Skeletal muscle tissue (tissue), 4 donors: ENCODE results near the gene TARS1. TPM values are rescaled to one million over a fixed set of nuclear protein-coding genes. Genes with fewer than 3 reads are reported as not detected.

Source experiments
- H3K27ac ChIP-seq: one replicate; pipeline ENCODE4 v1.7.0; 2013; ENCODE audit warnings: mild to moderate bottlenecking, low read depth, low read length, inconsistent platforms
- H3K27me3 ChIP-seq, 3 donors: one replicate each; pipeline ENCODE4 v1.7.0; 2013; ENCODE audit warnings: low read length in 3 of 3; ENCODE audit not compliant: control insufficient read depth in 3 of 3, insufficient read depth in 3 of 3
- H3K36me3 ChIP-seq, 3 donors: one replicate each; pipeline ENCODE4 v1.7.0; 2013; ENCODE audit warnings: low read length in 3 of 3; ENCODE audit not compliant: control insufficient read depth in 3 of 3, insufficient read depth in 3 of 3
- H3K4me1 ChIP-seq, 3 donors: one replicate each; pipeline ENCODE4 v1.7.0; 2013; ENCODE audit warnings: low read length in 3 of 3, mild to moderate bottlenecking in 3 of 3; ENCODE audit not compliant: control insufficient read depth in 3 of 3, insufficient read depth in 3 of 3
- H3K4me3 ChIP-seq, 3 donors: one replicate each; pipeline ENCODE4 v1.7.0; 2013; ENCODE audit warnings: low read length in 3 of 3
- H3K9ac ChIP-seq, 3 donors: one replicate each; pipeline ENCODE4 v1.7.0; 2013; ENCODE audit warnings: low read length in 3 of 3, mild to moderate bottlenecking in 3 of 3, moderate library complexity in 2 of 3, low read depth in 1 of 3
- H3K9me3 ChIP-seq, 3 donors: one replicate each; pipeline ENCODE4 v1.7.0; 2013; ENCODE audit warnings: low read length in 3 of 3; ENCODE audit not compliant: control insufficient read depth in 3 of 3
- total RNA-seq: library from RNA; depleted of rRNA; stranded (reverse); fragments of >200 nt; gene quantifications from one replicate; pipeline ENCODE4 v1.2.3, GENCODE V29; 2014
- donor health status: Osteomylitis.

Gene TARS1
- total RNA-seq, 1 donor from 2014 or later: 84.0 TPM

- Histone ChIP-seq H3K4me3 (no peak overlapping the region), H3K36me3 (peaks cover 0 to 5% (median 2%) of the 10 kb centered on the region in 3 donors), H3K27me3 (no peaks in the 10 kb centered on the region), H3K9me3 (no peaks in the 10 kb centered on the region), H3K4me1 (no peaks in the 10 kb centered on the region), H3K9ac (no peak overlapping the region), H3K27ac (no peak overlapping the region)
Measured at GRCh38 chr5:33480876-33481275, 40.1 kb downstream of the TARS1 start.

GRCh38 chr5:33482335-33482734, 41.6 kb downstream of the TARS1 start:
- H3K4me3 ChIP-seq: no peak overlapping the region
- H3K9ac ChIP-seq: no peak overlapping the region
- H3K27ac ChIP-seq: no peak overlapping the region
- no peaks in the 10 kb centered on the region for H3K9me3 ChIP-seq
- peaks cover 0 to 2% (median 0%) of the 10 kb centered on the region in 3 donors for H3K36me3 ChIP-seq
- no peaks in the 10 kb centered on the region for H3K4me1 ChIP-seq
- no peaks in the 10 kb centered on the region for H3K27me3 ChIP-seq

GRCh38 chr5:33487236-33487635, 46.5 kb downstream of the TARS1 start:
- H3K27me3 ChIP-seq: no peaks in the 10 kb centered on the region

GRCh38 chr5:33488558-33489355, 48.0 kb downstream of the TARS1 start:
- Histone ChIP-seq H3K9ac (no peak overlapping the region), H3K4me1 (no peaks in the 10 kb centered on the region), H3K27ac (no peak overlapping the region), H3K4me3 (no peak overlapping the region), H3K27me3 (no peaks in the 10 kb centered on the region), H3K9me3 (no peaks in the 10 kb centered on the region), H3K36me3 (no peaks in the 10 kb centered on the region)

More at GRCh38 chr5:33487236-33487635, 46.5 kb downstream of the TARS1 start:
- Histone ChIP-seq H3K9ac (no peak overlapping the region), H3K4me3 (no peak overlapping the region), H3K9me3 (no peaks in the 10 kb centered on the region), H3K27ac (no peak overlapping the region), H3K4me1 (no peaks in the 10 kb centered on the region), H3K36me3 (peaks cover 0 to under 1% (median 0%) of the 10 kb centered on the region in 3 donors)

DNA sequence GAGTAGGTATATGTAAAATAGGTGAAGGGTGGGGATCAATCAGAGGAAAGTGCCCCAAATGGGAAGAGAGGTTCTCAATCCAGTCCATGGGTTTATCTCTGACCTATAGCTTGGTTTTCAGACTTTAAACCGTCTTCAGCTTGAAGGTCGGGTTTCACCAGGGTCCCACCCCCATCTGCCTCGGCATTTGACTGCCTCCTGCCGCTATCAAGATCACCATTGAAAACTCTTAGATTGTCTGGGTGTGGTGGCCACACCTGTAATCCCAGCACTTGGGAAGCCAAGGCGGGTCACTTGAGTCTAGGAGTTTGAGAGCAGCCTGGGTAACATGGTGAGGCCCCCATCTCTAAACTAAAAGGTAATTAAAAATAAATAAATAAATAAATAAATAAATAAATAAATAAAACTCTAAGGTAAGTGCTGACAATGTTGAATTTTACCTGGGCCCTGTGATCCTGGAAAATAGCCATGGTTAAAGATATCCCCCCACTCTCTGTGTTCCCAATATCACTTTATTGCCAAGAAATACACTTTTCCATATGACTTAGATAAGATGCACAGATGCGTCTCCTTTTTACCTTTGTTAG, 48.8 kb downstream of the TARS1 start:
- Histone ChIP-seq H3K27me3 (no peaks in the 10 kb centered on the region), H3K27ac (no peak overlapping the region), H3K9ac (no peak overlapping the region), H3K36me3 (no peaks in the 10 kb centered on the region), H3K4me1 (no peaks in the 10 kb centered on the region), H3K4me3 (no peak overlapping the region), H3K9me3 (no peaks in the 10 kb centered on the region)

- no peak overlapping the region for H3K9ac ChIP-seq
Measured at GRCh38 chr5:33490071-33490665, 49.4 kb downstream of the TARS1 start.

DNA sequence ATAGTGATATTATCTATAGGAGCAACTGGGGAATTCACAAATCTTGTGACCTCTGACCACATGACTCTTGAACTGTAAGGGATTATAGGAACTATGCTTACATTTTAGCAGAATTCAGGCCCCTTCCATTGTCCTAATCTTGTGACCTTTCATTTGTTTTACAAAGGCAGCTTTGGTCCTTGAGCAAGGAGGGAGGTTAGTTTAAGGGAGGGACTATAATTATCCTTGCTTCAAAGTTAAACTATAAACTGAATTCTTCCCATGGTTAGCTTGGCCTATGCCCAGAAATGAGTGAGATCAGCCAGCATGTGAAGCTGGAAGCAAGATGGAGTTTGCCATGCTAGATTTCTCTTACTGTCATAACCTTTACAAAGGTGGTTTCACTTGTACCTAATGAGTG, 51.2 kb downstream of the TARS1 start:
- Histone ChIP-seq H3K4me3 (no peak overlapping the region), H3K36me3 (no peaks in the 10 kb centered on the region), H3K27ac (no peak overlapping the region), H3K9me3 (no peaks in the 10 kb centered on the region), H3K4me1 (no peaks in the 10 kb centered on the region), H3K9ac (no peak overlapping the region), H3K27me3 (no peaks in the 10 kb centered on the region)

More at GRCh38 chr5:33490071-33490665, 49.4 kb downstream of the TARS1 start:
- no peaks in the 10 kb centered on the region for H3K4me1 ChIP-seq
- no peak overlapping the region for H3K4me3 ChIP-seq
- no peaks in the 10 kb centered on the region for H3K9me3 ChIP-seq
- no peaks in the 10 kb centered on the region for H3K36me3 ChIP-seq
- H3K27me3 ChIP-seq: no peaks in the 10 kb centered on the region
- no peak overlapping the region for H3K27ac ChIP-seq

- Histone ChIP-seq H3K9me3 (no peaks in the 10 kb centered on the region), H3K4me1 (no peaks in the 10 kb centered on the region), H3K4me3 (no peak overlapping the region), H3K27me3 (no peaks in the 10 kb centered on the region), H3K27ac (no peak overlapping the region), H3K9ac (no peak overlapping the region), H3K36me3 (no peaks in the 10 kb centered on the region)
Measured at GRCh38 chr5:33494466-33494865, 53.7 kb downstream of the TARS1 start.

DNA sequence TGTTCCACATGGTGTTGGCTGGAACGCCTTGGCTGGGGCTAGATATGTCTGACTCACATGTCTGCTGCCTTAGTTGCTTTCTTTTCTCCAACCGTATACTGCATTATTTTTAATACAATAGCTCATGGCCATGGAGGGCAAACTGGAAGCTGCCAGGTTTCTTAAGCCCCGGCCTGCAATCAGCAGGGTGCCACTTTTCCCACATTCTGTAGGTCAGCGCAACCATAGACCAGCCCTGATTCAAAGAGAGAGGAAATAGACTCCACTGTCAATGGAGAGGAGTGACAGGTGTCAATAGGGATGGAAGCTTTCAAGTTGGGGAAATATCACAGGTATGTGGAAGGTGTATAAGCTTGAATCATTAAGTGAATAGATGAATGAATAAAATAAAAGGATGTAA, 60.5 kb downstream of the TARS1 start:
- Histone ChIP-seq H3K9me3 (no peaks in the 10 kb centered on the region), H3K4me1 (no peaks in the 10 kb centered on the region), H3K27ac (no peak overlapping the region), H3K27me3 (no peaks in the 10 kb centered on the region), H3K36me3 (no peaks in the 10 kb centered on the region), H3K4me3 (no peak overlapping the region), H3K9ac (no peak overlapping the region)

GRCh38 chr5:33501899-33502298, 61.1 kb downstream of the TARS1 start:
- Histone ChIP-seq H3K9ac (no peak overlapping the region), H3K4me1 (no peaks in the 10 kb centered on the region), H3K27me3 (no peaks in the 10 kb centered on the region), H3K9me3 (no peaks in the 10 kb centered on the region), H3K4me3 (no peak overlapping the region), H3K27ac (no peak overlapping the region), H3K36me3 (no peaks in the 10 kb centered on the region)
